DMS53 treated with DMSO at 0.1 percent for 48 hours (cell line): ENCODE results near the gene INHBC.
"Not testable (repeated sequence)": the region's sequence is repeated elsewhere in the genome, so short reads cannot be mapped to it uniquely, and the experiment has no call there.

ENCODE experiments used
- DNase-seq: peaks from one replicate; lab custom pipeline; 2025; ENCODE audit not compliant: unreplicated experiment; lab: John Stamatoyannopoulos, UW

Gene INHBC

GRCh38 chr12:57428965-57429364, 5.6 kb upstream of the INHBC start:
- no peak for DNase-seq

GRCh38 chr12:57429473-57430111, 5.0 kb upstream of the INHBC start:
- DNase-seq = peak; percentile 41

- peak; percentile 67 for DNase-seq
Observed at GRCh38 chr12:57430112-57430930, 4.3 kb upstream of the INHBC start.

GRCh38 chr12:57430931-57431566, 3.5 kb upstream of the INHBC start, which contains the start of gene R3HDM2:
R3HDM2 (minus strand) TSS chr12:57431043; CDS start chr12:57310428, 120,615 bp downstream.
- peak; percentile 98 for DNase-seq

GRCh38 chr12:57431654-57432188, 2.9 kb upstream of the INHBC start:
- DNase-seq = no peak

GRCh38 chr12:57433370-57433769, 1.2 kb upstream of the INHBC start:
- DNase-seq = no peak

- no peak for DNase-seq
Observed at GRCh38 chr12:57435293-57435692, 709 bp downstream of the INHBC start.

GRCh38 chr12:57438400-57438799, 3.8 kb downstream of the INHBC start:
- DNase-seq = no peak

- no peak for DNase-seq
Observed at GRCh38 chr12:57439762-57440266, 5.2 kb downstream of the INHBC start.

- DNase-seq = not testable (repeated sequence)
Observed at GRCh38 chr12:57441393-57441792, 6.8 kb downstream of the INHBC start.

- DNase-seq = no peak
Observed at GRCh38 chr12:57441846-57442427, 7.4 kb downstream of the INHBC start.

- DNase-seq = not testable (repeated sequence)
Observed at GRCh38 chr12:57444337-57444736, 9.8 kb downstream of the INHBC start.

- no peak for DNase-seq
Observed at GRCh38 chr12:57444744-57445143, 10.2 kb downstream of the INHBC start.

- DNase-seq = no peak
Observed at GRCh38 chr12:57446292-57446960, 11.8 kb downstream of the INHBC start.

GRCh38 chr12:57448669-57449068, 14.1 kb downstream of the INHBC start:
- DNase-seq = no peak

GRCh38 chr12:57449375-57449774, 14.8 kb downstream of the INHBC start:
- DNase-seq = no peak

GRCh38 chr12:57450057-57450456, 15.5 kb downstream of the INHBC start:
- no peak for DNase-seq

- DNase-seq = no peak
Observed at GRCh38 chr12:57451233-57451778, 16.7 kb downstream of the INHBC start.

GRCh38 chr12:57452181-57452936, 17.8 kb downstream of the INHBC start:
- DNase-seq = no peak
